HCT116 (cell line): Measurements from ENCODE around the gene MAP3K4. TPM values are rescaled to one million over a fixed set of nuclear protein-coding genes. Genes with fewer than 3 reads are reported as not detected.

ENCODE experiments used
- ATAC-seq: fragments of 200-7000 bp; cut with Tn5 transposase; 2 replicates; pipeline ENCODE4 v1.9.1; 2020; ENCODE audit warnings: mild to moderate bottlenecking, moderate library complexity
- BruUV-seq: library from RNA; stranded (reverse); fragments of 400-500 nt; replicated peaks from 2 replicates; lab custom pipeline; 2021; lab: Mats Ljungman, UMichigan
- CTCF ChIA-PET: fragments of 300-600 bp; sonication (Branson Sonifier 250); formaldehyde crosslinking; loops from one replicate; lab custom pipeline; 2021; ENCODE audit warnings: antibody characterized with exemption; lab: Charles Lee
- POLR2A ChIA-PET: fragments of 300-600, 350-600 bp; sonication (Branson Sonifier 250); formaldehyde crosslinking; loops from one replicate; lab custom pipeline; 2021; ENCODE audit warnings: antibody characterized with exemption; lab: Charles Lee
- RAD21 ChIA-PET, 2 experiments: fragments of 300-600 bp; sonication (Branson Sonifier 250); formaldehyde crosslinking; loops; one replicate each; lab custom pipeline; 2023; ENCODE audit warnings: low total read pairs in 2 of 2; ENCODE audit not compliant: uncharacterized antibody in 2 of 2, unreplicated experiment in 2 of 2, low non-redundant PET in 1 of 2; lab: Charles Lee
- DNase-seq: peaks from one replicate; pipeline ENCODE4 v3.0.0-alpha.2; 2010; ENCODE audit warnings: low read depth, low spot score
- H2AFZ ChIP-seq: fragments of 200-600 bp; shearing (Covaris generic), sonication (generic); 2 replicates; pipeline ENCODE4 v1.6.1; 2017; ENCODE audit warnings: low read depth, mixed run types, mixed read lengths, antibody characterized with exemption, low read length; ENCODE audit not compliant: poor library complexity, severe bottlenecking
- H3K27ac ChIP-seq: 2 replicates; pipeline ENCODE4 v1.5.1; 2012; ENCODE audit warnings: low read depth, low read length
- H3K27me3 ChIP-seq: fragments of 200-600 bp; sonication (generic); 2 replicates; pipeline ENCODE4 v1.6.1; 2016; ENCODE audit warnings: mixed run types, low read length, mixed read lengths; ENCODE audit not compliant: insufficient read depth
- H3K36me3 ChIP-seq, 2 experiments: fragments of 200-500 bp in 1 of 2; fragments of 200-600 bp in 1 of 2; sonication (Bioruptor generic) in 1 of 2; sonication (generic) in 1 of 2; 2 replicates each; pipeline versions ENCODE4 v1.5.1 to v1.6.1; 2014 to 2016; ENCODE audit warnings: low read length in 2 of 2, inconsistent platforms in 1 of 2, mixed read lengths in 1 of 2, mixed run types in 1 of 2; ENCODE audit not compliant: insufficient read depth in 2 of 2, control insufficient read depth in 1 of 2
- H3K4me1 ChIP-seq, 2 experiments: fragments of 200-600 bp in 1 of 2; sonication (generic) in 1 of 2; 2 replicates each; pipeline versions ENCODE4 v1.5.1 to v1.6.1; 2012 to 2017; ENCODE audit warnings: low read length in 2 of 2, inconsistent platforms in 1 of 2, mild to moderate bottlenecking in 1 of 2, mixed read lengths in 1 of 2, mixed run types in 1 of 2, moderate library complexity in 1 of 2; ENCODE audit not compliant: insufficient read depth in 2 of 2, control insufficient read depth in 1 of 2
- H3K4me2 ChIP-seq: fragments of 200-600 bp; sonication (generic); 2 replicates; pipeline ENCODE4 v1.6.1; 2017; ENCODE audit warnings: mixed run types, low read length, mixed read lengths
- H3K4me3 ChIP-seq, 2 experiments: fragments of 200-600 bp in 1 of 2; sonication (generic) in 1 of 2; replicated peaks in 1 of 2; 2 replicates each; pipeline ENCODE4 v1.5.1; 2011 to 2016; ENCODE audit warnings: low read length in 2 of 2, control low read depth in 1 of 2, low read depth in 1 of 2, mild to moderate bottlenecking in 1 of 2, mixed read lengths in 1 of 2, mixed run types in 1 of 2
- H3K79me2 ChIP-seq: fragments of 200-600 bp; sonication (generic); 2 replicates; pipeline ENCODE4 v1.6.1; 2017; ENCODE audit warnings: mild to moderate bottlenecking, mixed run types, low read length, moderate library complexity, mixed read lengths; ENCODE audit not compliant: insufficient read depth
- H3K9ac ChIP-seq: fragments of 200-600 bp; sonication (generic); 2 replicates; pipeline ENCODE4 v1.6.1; 2016; ENCODE audit warnings: low read length, mixed read lengths
- H3K9me2 ChIP-seq: fragments of 200-600 bp; sonication (generic), shearing (Covaris generic); 2 replicates; pipeline ENCODE4 v1.6.1; 2017; ENCODE audit warnings: mixed run types, mild to moderate bottlenecking, moderate library complexity; ENCODE audit not compliant: insufficient read depth
- H3K9me3 ChIP-seq, 2 experiments: fragments of 200-500 bp in 1 of 2; fragments of 200-600 bp in 1 of 2; sonication (Bioruptor generic) in 1 of 2; sonication (generic) in 1 of 2; 2 replicates each; pipeline ENCODE4 v1.6.1; 2014 to 2017; ENCODE audit warnings: low read length in 2 of 2, mixed read lengths in 2 of 2, inconsistent platforms in 1 of 2, low read depth in 1 of 2, mild to moderate bottlenecking in 1 of 2, mixed run types in 1 of 2, moderate library complexity in 1 of 2; ENCODE audit not compliant: control insufficient read depth in 1 of 2, insufficient read depth in 1 of 2
- H4K20me1 ChIP-seq: fragments of 200-600 bp; sonication (generic), shearing (Covaris generic); 2 replicates; pipeline ENCODE4 v1.6.1; 2017; ENCODE audit warnings: mixed run types, mild to moderate bottlenecking, moderate library complexity; ENCODE audit not compliant: insufficient read depth
- JUND ChIP-seq: IDR thresholded peaks from 2 replicates; pipeline ENCODE4 v1.6.1; 2012
- POLR2A ChIP-seq: IDR thresholded peaks from 2 replicates; pipeline ENCODE4 v1.7.0; 2011; ENCODE audit warnings: borderline replicate concordance; ENCODE audit not compliant: insufficient read depth, insufficient read length; ENCODE audit errors: extremely low read depth
- POLR2AphosphoS5 ChIP-seq: IDR thresholded peaks from 2 replicates; pipeline ENCODE4 v1.6.1; 2011; ENCODE audit warnings: mild to moderate bottlenecking, low read depth, low read length, moderate library complexity
- RAD21 ChIP-seq: IDR thresholded peaks from 2 replicates; pipeline ENCODE4 v1.6.1; 2012; ENCODE audit warnings: low read depth, mild to moderate bottlenecking
- SIN3A ChIP-seq: IDR thresholded peaks from 2 replicates; pipeline ENCODE4 v1.6.1; 2012; ENCODE audit warnings: low read depth
- SP1 ChIP-seq: IDR thresholded peaks from 2 replicates; pipeline ENCODE4 v1.6.1; 2012; ENCODE audit warnings: low read depth
- YY1 ChIP-seq: IDR thresholded peaks from 2 replicates; pipeline ENCODE4 v1.6.1; 2011; ENCODE audit warnings: low read length, low read depth, moderate library complexity, mild to moderate bottlenecking; ENCODE audit not compliant: insufficient replicate concordance; ENCODE audit errors: extremely low read depth
- ZFX ChIP-seq: fragments of 450-650 bp; IDR thresholded peaks from 2 replicates; pipeline ENCODE4 v1.6.1; 2017
- intact Hi-C: fragments of 100-400 bp; cut with micrococcal nuclease; formaldehyde crosslinking; loops from 2 replicates; pipeline ENCODE4 v1.10.0; 2022
- total RNA-seq: library from RNA; stranded (reverse); gene quantifications from one replicate; pipeline ENCODE4 v1.2.1, GENCODE V29; 2021; ENCODE audit not compliant: unreplicated experiment
- TF ChIP-seq, protein P1 (sequence below), 3 experiments: fragments of 200-600 bp in 1 of 3; sonication (generic) in 1 of 3; IDR thresholded peaks in 2 of 3; conservative IDR thresholded peaks in 1 of 3; 2 replicates each; pipeline ENCODE4 v1.5.1; 2012 to 2017; ENCODE audit warnings: low read depth in 2 of 3, low read length in 2 of 3, antibody characterized with exemption in 1 of 3, borderline replicate concordance in 1 of 3, control low read depth in 1 of 3, mild to moderate bottlenecking in 1 of 3, mixed read lengths in 1 of 3, mixed run types in 1 of 3, moderate library complexity in 1 of 3; ENCODE audit not compliant: insufficient read depth in 1 of 3
- TF ChIP-seq, protein P2 (sequence below): IDR thresholded peaks from 2 replicates; pipeline ENCODE4 v1.6.1; 2012
- TF ChIP-seq, protein P3 (sequence below): IDR thresholded peaks from 2 replicates; pipeline ENCODE4 v1.6.1; 2012; ENCODE audit warnings: low read depth

The MAP3K4 gene
- total RNA-seq, 1 experiment from 2014 or later = 46.5 TPM

DNA sequence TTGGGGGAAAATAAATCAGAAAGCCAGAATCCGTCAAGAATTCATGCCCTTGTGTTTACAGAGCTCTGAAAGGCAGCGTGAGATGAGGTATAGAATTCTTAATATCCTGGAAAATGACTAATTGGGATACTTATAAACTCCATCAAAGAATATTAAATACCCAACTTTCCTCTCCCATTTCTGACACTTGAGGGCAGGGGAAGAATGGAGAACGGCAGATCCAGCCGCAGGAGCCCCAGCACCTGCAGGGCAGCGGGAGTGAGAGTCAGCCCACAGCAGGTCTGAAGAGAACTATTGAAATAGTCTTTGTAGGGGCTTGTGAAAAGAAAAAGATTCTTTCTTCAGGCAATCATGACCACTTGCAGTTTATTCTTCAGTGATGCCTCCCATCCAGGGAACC, 175.1 kb downstream of the MAP3K4 start:
- H3K9ac ChIP-seq = no peak overlapping the region
- RAD21 ChIA-PET = no interaction called here
- intact Hi-C loops = loop anchor here (10.0 kb wide), 1 partner anchor 108 kb away; the partner anchor contains the start of gene AGPAT4
- H3K27me3 ChIP-seq = no peaks in the 10 kb centered on the region
- no peaks in the 10 kb centered on the region for H3K9me3 ChIP-seq
- no peak for DNase-seq
- H2AFZ ChIP-seq = no peak overlapping the region
- TF ChIP-seq JUND (no peak), SP1 (no peak), YY1 (no peak), RAD21 (no peak), SIN3A (no peak), ZFX (no peak), POLR2AphosphoS5 (no peak), POLR2A (no peak)
- TF ChIP-seq, protein P1, sequence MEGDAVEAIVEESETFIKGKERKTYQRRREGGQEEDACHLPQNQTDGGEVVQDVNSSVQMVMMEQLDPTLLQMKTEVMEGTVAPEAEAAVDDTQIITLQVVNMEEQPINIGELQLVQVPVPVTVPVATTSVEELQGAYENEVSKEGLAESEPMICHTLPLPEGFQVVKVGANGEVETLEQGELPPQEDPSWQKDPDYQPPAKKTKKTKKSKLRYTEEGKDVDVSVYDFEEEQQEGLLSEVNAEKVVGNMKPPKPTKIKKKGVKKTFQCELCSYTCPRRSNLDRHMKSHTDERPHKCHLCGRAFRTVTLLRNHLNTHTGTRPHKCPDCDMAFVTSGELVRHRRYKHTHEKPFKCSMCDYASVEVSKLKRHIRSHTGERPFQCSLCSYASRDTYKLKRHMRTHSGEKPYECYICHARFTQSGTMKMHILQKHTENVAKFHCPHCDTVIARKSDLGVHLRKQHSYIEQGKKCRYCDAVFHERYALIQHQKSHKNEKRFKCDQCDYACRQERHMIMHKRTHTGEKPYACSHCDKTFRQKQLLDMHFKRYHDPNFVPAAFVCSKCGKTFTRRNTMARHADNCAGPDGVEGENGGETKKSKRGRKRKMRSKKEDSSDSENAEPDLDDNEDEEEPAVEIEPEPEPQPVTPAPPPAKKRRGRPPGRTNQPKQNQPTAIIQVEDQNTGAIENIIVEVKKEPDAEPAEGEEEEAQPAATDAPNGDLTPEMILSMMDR (IDR thresholded peaks at IDR 0.05 in 2 of 3, conservative IDR thresholded peaks at IDR 0.05 in 1 of 3; ENCODE audit: borderline replicate concordance in 1 of 3, insufficient read depth in 1 of 3, low read depth in 2 of 3, low read length in 2 of 3) = no peak
- TF ChIP-seq, protein P2, sequence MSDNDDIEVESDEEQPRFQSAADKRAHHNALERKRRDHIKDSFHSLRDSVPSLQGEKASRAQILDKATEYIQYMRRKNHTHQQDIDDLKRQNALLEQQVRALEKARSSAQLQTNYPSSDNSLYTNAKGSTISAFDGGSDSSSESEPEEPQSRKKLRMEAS = no peak
- TF ChIP-seq, protein P3, sequence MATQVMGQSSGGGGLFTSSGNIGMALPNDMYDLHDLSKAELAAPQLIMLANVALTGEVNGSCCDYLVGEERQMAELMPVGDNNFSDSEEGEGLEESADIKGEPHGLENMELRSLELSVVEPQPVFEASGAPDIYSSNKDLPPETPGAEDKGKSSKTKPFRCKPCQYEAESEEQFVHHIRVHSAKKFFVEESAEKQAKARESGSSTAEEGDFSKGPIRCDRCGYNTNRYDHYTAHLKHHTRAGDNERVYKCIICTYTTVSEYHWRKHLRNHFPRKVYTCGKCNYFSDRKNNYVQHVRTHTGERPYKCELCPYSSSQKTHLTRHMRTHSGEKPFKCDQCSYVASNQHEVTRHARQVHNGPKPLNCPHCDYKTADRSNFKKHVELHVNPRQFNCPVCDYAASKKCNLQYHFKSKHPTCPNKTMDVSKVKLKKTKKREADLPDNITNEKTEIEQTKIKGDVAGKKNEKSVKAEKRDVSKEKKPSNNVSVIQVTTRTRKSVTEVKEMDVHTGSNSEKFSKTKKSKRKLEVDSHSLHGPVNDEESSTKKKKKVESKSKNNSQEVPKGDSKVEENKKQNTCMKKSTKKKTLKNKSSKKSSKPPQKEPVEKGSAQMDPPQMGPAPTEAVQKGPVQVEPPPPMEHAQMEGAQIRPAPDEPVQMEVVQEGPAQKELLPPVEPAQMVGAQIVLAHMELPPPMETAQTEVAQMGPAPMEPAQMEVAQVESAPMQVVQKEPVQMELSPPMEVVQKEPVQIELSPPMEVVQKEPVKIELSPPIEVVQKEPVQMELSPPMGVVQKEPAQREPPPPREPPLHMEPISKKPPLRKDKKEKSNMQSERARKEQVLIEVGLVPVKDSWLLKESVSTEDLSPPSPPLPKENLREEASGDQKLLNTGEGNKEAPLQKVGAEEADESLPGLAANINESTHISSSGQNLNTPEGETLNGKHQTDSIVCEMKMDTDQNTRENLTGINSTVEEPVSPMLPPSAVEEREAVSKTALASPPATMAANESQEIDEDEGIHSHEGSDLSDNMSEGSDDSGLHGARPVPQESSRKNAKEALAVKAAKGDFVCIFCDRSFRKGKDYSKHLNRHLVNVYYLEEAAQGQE = no peak
- TF ChIP-seq, all 23 proteins: peak for 0
- Histone ChIP-seq H3K36me3 (no peaks in the 10 kb centered on the region), H3K79me2 (no peaks in the 10 kb centered on the region), H3K4me2 (no peak overlapping the region), H3K4me3 (no peak overlapping the region), H3K27ac (no peak overlapping the region), H4K20me1 (no peaks in the 10 kb centered on the region), H3K4me1 (peaks cover 15 to 27% of the 10 kb centered on the region in 2 experiments), H3K9me2 (no peaks in the 10 kb centered on the region)
- no peak for ATAC-seq
- ChIA-PET CTCF (no interaction called here), POLR2A (no interaction called here)
- BruUV-seq = no TSS peak
